ENCODE measurements around the gene OTOA.

OTOA gene

GRCh38 chr16:21663889-21664647, at the start of gene OTOA:
OTOA (plus strand) TSS chr16:21663968; CDS start chr16:21678515, 14,547 bp downstream.
- Histone ChIP-seq H3K4me2 (peak within 1 kb of the TSS; percentile 69), H3K9ac (no peak within 1 kb of the TSS), H4K20me1 (no peaks in the 10 kb centered on the region), H3K4me1 (peaks cover 68% of the 10 kb centered on the region), H3K36me3 (no peaks in the 10 kb centered on the region), H3K27me3 (peaks cover 32% of the 10 kb centered on the region; the same call in 1 of the 2 replicates), H3K9me3 (no peaks in the 10 kb centered on the region), H3K4me3 (peak within 1 kb of the TSS; percentile 57), H3K27ac (no peak within 1 kb of the TSS)
- TF ChIP-seq Cebpa-rat (IDR thresholded peaks at IDR 0.05), result no peak

DNA sequence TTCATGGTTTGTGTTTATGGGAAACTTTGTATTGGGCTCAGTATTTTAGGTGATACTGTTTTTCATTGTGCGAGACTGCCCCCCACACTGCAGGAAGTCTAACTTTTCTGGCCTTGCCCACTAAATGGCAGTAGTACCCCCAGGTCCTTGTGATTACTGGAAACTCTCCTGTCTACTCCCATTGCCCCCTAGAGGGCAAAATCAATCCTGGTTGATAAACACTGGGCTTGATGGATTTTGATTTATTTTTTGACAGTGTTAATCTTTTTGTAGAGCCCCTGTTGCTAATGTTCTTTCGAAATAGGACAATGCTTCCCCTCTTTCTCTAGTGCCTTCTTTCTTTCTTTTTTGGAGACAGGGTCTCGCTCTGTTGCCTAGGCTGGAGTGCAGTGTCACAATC, 48.9 kb upstream of the OTOA start:
- peaks cover 77% of the 10 kb centered on the region for H4K20me1 ChIP-seq
- H3K4me1 ChIP-seq, result peaks cover 36% of the 10 kb centered on the region
- no peak for TF ChIP-seq Cebpa-rat (IDR thresholded peaks at IDR 0.05)
- no peaks in the 10 kb centered on the region for H3K27me3 ChIP-seq
- no peak overlapping the region for H3K27ac ChIP-seq
- H3K9me3 ChIP-seq, result no peaks in the 10 kb centered on the region
- H3K4me2 ChIP-seq, result 0 out of 2 replicates have a peak overlapping the region, but pooled peaks have one; percentile 52
- no peak overlapping the region for H3K4me3 ChIP-seq
- peaks cover 66% of the 10 kb centered on the region for H3K36me3 ChIP-seq
- no peak overlapping the region for H3K9ac ChIP-seq

DNA sequence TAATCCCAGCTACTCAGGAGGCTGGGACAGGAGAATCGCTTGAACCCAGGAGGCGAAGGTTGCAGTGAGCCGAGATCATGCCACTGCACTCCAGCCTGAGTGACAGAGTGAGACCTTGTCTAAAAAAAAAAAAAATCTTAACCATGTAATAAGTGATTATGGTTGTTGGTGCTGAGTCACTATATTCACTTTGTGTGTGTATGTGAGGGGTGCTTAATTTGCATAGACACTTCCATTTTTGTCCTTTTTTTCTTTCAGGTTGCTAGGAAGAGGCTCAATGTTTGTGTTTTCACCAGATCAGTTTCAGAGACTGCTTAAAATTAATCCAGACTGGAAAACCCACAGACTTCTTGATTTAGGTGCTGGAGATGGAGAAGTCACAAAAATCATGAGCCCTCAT, 46.2 kb upstream of the OTOA start:
- H3K36me3 ChIP-seq, result peaks cover 92% of the 10 kb centered on the region
- no peak overlapping the region for H3K4me3 ChIP-seq
- peaks cover 60% of the 10 kb centered on the region for H4K20me1 ChIP-seq
- no peaks in the 10 kb centered on the region for H3K9me3 ChIP-seq
- no peak overlapping the region for H3K9ac ChIP-seq
- peaks cover 21% of the 10 kb centered on the region for H3K4me1 ChIP-seq
- no peaks in the 10 kb centered on the region for H3K27me3 ChIP-seq
- H3K4me2 ChIP-seq, result no peak overlapping the region
- TF ChIP-seq Cebpa-rat (IDR thresholded peaks at IDR 0.05), result no peak
- H3K27ac ChIP-seq, result no peak overlapping the region

DNA sequence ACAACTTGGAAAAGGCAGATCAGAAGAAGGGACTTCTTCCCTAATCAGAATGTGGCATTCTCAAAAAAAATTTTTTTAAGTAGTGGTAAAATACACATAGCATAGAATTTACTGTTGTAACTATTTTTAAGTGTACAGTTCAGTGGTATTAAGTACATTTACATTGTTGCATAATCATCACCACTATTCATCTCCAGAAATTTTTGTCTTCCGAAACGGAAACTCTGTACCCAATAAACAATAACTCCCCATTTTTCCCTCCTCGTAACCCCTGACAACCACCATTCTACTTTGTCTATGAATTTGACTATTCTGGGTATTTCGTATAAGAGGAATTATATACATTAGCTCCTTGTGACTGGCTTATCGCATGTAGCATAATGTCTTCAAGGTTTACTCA, 45.5 kb upstream of the OTOA start:
- no peaks in the 10 kb centered on the region for H3K9me3 ChIP-seq
- H3K4me3 ChIP-seq, result no peak overlapping the region
- no peak for TF ChIP-seq Cebpa-rat (IDR thresholded peaks at IDR 0.05)
- H4K20me1 ChIP-seq, result peaks cover 54% of the 10 kb centered on the region
- H3K4me1 ChIP-seq, result peaks cover 21% of the 10 kb centered on the region
- H3K9ac ChIP-seq, result no peak overlapping the region
- H3K36me3 ChIP-seq, result peaks cover 86% of the 10 kb centered on the region
- no peak overlapping the region for H3K4me2 ChIP-seq
- no peaks in the 10 kb centered on the region for H3K27me3 ChIP-seq
- H3K27ac ChIP-seq, result no peak overlapping the region

GRCh38 chr16:21619765-21620425, 43.9 kb upstream of the OTOA start:
- Histone ChIP-seq H3K36me3 (peaks cover 84% of the 10 kb centered on the region), H3K27ac (no peak overlapping the region), H3K4me2 (no peak overlapping the region), H3K9me3 (no peaks in the 10 kb centered on the region), H3K9ac (no peak overlapping the region), H3K27me3 (no peaks in the 10 kb centered on the region), H3K4me1 (peaks cover 19% of the 10 kb centered on the region), H4K20me1 (peaks cover 38% of the 10 kb centered on the region), H3K4me3 (no peak overlapping the region)
- TF ChIP-seq Cebpa-rat (IDR thresholded peaks at IDR 0.05), result no peak

GRCh38 chr16:21620592-21620991, 43.2 kb upstream of the OTOA start:
- no peak overlapping the region for H3K27ac ChIP-seq
- peaks cover 31% of the 10 kb centered on the region for H4K20me1 ChIP-seq
- no peaks in the 10 kb centered on the region for H3K9me3 ChIP-seq
- no peak for TF ChIP-seq Cebpa-rat (IDR thresholded peaks at IDR 0.05)
- peaks cover 85% of the 10 kb centered on the region for H3K36me3 ChIP-seq
- no peaks in the 10 kb centered on the region for H3K27me3 ChIP-seq
- H3K4me2 ChIP-seq, result no peak overlapping the region
- H3K4me3 ChIP-seq, result no peak overlapping the region
- H3K4me1 ChIP-seq, result peaks cover 18% of the 10 kb centered on the region
- no peak overlapping the region for H3K9ac ChIP-seq

- Histone ChIP-seq H3K9ac (no peak overlapping the region), H3K27me3 (no peaks in the 10 kb centered on the region), H4K20me1 (0 out of 2 replicates have a peak, but pooled peaks cover 11% of the 10 kb centered on the region), H3K4me2 (no peak overlapping the region), H3K4me3 (no peak overlapping the region), H3K27ac (no peak overlapping the region), H3K36me3 (peaks cover 78% of the 10 kb centered on the region), H3K4me1 (peaks cover 23% of the 10 kb centered on the region), H3K9me3 (no peaks in the 10 kb centered on the region)
- TF ChIP-seq Cebpa-rat (IDR thresholded peaks at IDR 0.05), result no peak
Measured at GRCh38 chr16:21622545-21622944, 41.2 kb upstream of the OTOA start.

- no peak overlapping the region for H3K4me3 ChIP-seq
- H3K4me1 ChIP-seq, result peaks cover 23% of the 10 kb centered on the region
- H3K9ac ChIP-seq, result no peak overlapping the region
- no peak for TF ChIP-seq Cebpa-rat (IDR thresholded peaks at IDR 0.05)
- peaks cover 22% of the 10 kb centered on the region for H3K9me3 ChIP-seq
- no peaks in the 10 kb centered on the region for H3K27me3 ChIP-seq
- H3K27ac ChIP-seq, result no peak overlapping the region
- peaks cover 78% of the 10 kb centered on the region for H3K36me3 ChIP-seq
- H4K20me1 ChIP-seq, result 0 out of 2 replicates have a peak, but pooled peaks cover 10% of the 10 kb centered on the region
- H3K4me2 ChIP-seq, result no peak overlapping the region
Measured at GRCh38 chr16:21625026-21625425, 38.7 kb upstream of the OTOA start.

GRCh38 chr16:21626659-21627277, 37.0 kb upstream of the OTOA start:
- Histone ChIP-seq H3K4me1 (peaks cover 23% of the 10 kb centered on the region), H3K4me3 (no peak overlapping the region), H3K36me3 (peaks cover 71% of the 10 kb centered on the region), H3K4me2 (peak overlapping the region; percentile 68), H4K20me1 (0 out of 2 replicates have a peak, but pooled peaks cover 9% of the 10 kb centered on the region), H3K9ac (peak overlapping the region; percentile 8; the same call in 1 of the 2 replicates), H3K27ac (peak overlapping the region; percentile 18), H3K27me3 (no peaks in the 10 kb centered on the region), H3K9me3 (peaks cover 28% of the 10 kb centered on the region)
- TF ChIP-seq Cebpa-rat (IDR thresholded peaks at IDR 0.05), result no peak

Measured in BLaER1 (cell line).